ENCODE measurements around the gene COPZ1.
"Not testable (repeated sequence)": the region's sequence is repeated elsewhere in the genome, so short reads cannot be mapped to it uniquely, and the experiment has no call there.

Gene COPZ1

DNA sequence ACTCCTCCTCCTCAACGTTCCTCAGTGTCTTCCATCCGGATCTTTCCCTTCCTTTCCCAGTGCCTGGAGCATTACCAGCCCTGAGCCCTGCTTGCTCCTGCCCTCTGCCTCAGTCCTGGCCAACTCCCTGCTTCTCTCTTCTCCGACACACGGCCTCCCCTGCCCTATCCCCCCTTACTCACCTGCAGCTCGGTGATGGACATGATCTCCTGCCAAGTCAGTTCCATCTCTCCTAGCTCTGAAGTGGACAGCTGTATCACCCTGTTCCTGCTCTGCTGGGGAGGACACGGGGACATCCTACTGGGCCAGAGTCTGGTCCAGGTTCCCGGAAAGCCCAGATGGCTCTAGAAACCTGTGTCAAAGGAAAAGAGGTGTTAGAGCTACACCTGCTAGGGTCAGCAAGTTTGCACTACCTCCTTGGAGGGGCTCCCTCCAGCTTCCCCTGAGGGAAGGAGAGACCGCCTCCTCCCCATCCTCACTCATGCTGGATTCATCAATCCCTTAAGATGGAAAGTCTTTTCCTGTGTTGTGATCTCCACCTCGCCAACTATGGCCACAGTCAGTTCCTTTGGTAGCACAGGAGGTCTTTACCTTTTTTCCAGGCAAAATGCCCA is 29.9 kb upstream of the COPZ1 start:
- no peak for DNase-seq

DNA sequence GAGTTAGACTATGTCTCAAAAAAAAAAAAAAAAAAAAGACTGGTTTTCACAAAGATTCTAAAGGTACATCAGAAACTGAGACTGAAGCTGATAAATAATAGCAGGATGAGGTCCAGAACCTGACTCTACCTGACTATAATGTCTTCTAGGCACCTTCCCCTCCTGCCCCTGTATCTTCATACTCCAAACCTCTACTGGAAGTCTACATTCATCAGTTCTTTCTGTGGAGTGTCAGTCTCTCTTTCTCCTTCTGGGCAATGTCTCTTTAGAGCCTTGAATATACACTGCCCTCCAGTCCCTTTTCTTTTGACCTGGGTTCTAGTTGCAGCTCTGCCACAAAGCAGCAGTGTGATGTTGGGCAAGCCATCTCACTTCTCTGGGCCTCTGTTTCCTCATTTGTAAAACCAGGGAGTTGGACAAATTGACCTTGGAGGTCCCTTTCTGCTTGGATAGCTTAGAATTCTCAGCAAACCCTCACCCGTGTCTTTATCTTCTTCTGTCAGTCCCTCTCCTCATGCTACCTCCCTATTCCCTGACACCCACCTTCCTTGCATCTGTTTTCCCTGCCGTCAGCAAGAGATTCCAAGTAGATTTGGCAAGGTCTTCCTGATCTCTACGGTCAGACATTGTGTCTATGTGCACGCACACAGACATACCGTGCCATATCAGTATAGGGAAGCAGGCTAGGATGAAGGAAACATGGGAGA is 28.4 kb upstream of the COPZ1 start:
- no peak for DNase-seq

DNA sequence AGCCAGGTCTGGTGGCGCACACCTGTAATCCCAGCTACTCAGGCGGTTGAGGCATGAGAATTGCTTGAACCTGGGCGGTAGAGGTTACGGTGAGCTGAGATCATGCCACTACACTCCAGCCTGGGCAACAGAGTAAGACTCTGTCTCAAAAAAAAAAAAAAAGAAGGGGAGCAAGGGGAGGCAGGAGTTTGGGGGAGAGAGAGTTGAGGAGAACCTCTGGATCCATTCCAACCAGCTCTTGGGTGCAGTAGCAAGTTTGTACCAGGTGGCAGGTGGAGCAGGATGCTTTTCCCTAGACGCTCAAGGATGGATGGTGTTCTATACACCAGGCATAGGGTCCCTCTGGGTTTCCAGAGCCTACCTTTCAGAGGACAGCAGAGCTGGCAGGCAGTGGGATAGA is 26.0 kb upstream of the COPZ1 start:
- no peak for DNase-seq

DNA sequence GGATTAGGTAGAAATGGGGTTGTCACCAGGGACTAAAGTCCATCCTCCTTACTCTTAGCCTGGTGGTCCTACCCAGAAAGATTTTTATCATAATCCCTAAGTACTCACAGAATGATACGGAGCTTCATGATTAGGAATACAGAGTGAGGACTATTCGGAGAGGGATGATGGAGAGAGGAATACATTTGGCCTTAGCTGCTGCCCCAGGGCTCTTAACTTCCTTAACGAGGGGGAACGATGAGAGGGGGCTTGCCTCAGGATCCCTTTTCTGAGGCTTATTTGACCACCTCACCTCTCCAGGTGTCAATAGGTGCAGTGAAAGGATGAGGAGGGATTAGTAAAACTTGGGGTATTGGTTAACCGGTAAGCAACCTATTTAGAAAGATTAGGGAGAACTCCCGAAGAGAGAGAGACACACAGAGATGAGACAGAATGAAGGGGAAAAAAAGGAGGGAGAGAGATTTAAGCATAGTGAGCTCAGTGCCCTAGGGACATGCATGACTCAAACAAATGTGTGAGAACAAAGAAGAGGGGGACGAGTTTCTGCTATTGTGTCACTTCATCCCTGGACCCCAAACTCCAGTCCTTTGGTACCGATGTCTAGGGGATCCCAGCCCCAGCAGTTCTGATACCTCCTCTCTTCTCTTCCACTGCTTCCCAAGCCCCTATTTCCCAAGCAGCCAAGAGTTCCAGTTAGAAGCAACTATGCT is 25.3 kb upstream of the COPZ1 start:
- no peak for DNase-seq

DNA sequence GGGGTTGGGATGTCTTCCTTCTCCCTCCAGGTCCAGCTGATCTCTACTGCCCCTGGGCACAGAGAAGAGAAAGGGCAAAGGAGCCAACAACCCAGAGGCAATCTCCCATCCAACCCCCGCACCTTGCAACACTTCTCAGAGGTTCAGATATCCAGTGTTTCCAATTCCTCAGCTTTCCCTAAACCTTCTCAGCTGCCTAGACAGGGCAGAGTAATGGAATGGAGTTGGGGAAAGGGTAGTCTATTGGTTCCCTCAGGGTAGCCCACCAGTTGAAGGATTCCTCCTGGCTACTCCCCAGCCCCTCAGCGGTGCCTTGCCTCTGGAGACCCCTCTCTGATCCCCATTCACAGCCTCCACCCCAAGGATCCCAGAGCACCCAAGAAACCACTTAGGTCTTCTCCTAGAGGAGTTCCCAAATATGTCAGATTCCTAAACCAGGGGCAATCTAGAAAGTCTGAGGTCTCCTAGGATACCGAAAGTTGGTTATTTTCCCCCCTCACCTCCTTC is 24.7 kb upstream of the COPZ1 start:
- DNase-seq: no peak

DNA sequence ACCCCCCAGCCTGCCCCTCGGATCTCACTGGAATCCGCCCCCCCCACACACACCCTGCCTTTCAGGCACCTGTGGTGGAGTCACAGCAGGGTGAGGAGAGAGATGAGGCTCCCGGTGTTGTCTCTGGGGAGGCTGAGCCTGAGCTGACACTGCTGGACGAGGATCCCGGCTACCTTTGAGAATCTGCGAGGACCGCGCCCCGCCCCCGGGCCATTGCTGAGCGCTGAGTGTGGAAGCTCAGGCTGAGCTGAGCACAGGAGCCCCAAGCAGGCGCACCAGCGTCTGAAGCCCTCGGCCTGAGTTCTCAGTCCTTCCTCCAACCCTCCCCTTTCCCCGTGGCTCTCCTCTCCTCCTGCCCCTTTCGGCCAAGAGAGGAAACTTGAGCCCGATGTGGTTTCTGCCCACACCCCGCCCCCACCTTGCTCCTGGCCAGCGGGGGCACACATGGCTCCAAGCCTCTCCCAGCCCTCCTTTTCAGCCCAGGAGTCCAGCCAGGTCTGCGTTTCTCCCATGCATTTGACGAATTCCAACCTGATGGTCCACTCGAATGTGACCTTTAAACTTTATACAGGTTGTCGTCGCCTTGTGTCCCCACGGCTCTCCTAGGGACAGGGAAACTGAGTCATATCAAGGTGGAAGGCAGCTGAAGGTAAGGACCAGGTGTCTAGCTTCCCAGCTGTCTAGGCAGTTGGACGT is 24.1 kb upstream of the COPZ1 start, which contains the start of gene NFE2:
TSS of gene NFE2 (minus strand) at position 284 of the 696 bp plus-strand sequence. CDS start 5,767 bp downstream, outside the sequence.
- DNase-seq: no peak

DNA sequence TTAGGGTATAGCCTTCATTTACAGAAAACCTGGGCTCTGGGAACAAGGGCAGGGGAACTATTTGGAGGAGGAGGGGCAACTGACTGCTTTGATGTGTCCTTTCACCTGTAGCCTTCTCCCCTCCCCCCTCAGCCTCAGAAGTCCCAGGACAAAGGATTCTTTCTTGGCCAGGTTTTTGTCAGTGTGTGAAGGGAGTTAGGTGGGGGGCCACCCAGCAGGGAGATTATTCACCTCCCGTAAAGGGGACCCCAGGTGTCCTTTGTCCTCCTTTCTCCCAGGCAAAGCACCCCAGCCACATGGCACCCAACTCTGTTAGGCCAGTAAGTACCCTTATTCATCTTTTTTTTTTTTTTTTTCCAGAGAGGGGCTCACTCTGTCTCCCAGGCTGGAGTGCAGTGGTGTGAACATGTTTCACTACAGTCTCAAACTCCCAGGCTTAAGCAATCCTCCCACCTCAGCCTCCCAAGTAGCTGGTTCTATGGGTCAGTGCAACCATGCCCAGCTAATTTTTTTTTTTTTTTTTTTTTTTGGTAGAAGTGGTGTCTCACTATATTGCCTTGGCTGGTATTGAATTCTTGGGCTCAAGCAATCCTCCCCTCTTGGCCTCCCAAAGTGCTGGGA is 23.4 kb upstream of the COPZ1 start:
- DNase-seq: no peak

DNA sequence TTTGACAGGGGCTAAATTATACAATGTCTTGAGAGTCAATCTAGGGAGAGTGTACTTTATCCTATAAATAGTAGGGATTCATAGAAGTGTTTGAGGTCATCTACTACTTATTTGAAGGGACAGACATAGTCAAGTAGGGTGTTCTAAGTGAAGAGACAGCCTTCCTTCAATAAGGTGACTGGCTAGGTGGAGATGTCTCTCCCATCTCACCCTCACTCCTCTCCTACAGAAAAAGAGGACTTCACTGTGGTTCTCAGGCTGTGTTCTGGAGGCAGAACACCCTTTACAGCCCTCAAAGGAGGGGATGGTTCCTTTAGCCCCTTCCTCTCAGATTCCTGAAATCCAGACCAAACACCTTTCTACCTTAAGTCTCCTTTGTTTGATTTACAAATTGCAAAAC is 21.3 kb upstream of the COPZ1 start:
- DNase-seq: no peak

DNA sequence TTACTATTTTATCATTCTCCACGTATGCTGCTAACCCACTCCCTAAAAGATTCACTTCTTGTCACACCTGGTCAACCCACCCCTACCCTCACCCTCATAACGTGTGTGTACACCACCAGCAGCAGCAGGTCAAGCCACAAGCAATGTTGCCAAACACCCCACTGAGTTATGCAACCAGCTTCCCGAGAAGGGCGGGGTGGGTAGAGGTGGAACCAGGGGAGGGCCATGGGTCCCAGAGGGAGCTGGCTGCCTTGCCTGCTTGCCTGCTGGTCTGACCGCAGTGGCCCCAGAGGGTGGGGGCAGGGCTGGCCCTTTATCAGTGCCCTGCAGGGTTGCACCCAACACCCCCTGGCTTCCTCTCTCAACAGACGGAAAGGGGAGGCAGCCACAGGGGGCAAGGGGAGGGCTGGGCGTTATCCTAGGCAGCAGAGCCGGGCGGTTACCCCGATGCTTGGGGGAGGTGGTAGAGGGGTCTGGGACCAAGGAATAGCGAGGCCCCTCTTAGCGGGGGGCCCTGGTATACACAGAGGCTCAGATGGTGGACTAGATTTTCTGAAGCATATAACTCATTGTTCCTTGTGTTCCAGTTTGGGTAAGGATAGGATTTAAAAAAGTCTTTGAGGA is 20.6 kb upstream of the COPZ1 start:
- no peak for DNase-seq

DNA sequence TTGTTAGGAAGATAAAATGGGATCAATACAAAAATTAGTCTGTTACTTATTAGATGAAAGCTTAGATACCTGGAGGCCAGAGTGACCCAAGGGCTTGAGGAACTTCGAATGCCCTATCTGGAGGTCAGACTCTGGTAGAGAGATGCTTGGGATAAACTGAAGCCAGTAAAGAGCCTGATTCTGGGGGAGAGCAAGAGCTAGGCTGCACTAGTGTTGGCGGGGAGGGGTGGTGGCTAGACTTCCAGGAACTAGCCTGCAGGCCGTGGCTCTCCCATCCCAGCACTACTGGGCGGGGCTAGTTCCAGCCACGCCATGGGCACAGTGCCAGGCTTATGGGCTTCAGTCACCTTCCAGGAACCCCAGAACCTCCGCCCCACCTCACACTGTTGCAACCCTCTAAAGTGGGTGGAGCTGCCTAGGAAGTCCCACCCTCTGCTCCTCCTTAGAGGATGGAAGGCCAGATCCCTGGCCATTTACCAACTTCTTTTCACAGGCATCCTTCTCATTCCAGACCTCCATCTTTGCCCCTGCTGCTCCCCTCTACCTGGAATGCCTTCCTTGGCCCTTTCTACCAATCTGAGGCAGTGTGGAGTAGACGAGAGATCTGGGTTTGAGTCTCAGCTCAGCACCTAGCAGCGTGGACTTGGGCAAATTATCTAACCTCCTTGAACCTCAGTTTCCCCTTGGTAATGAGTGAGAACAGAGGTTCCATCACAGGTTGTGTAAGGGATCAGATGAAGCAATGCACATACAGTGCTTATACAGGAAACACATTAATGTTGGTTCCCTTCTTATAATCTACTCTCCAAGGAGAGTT is 17.8 kb upstream of the COPZ1 start:
- no peak for DNase-seq

DNA sequence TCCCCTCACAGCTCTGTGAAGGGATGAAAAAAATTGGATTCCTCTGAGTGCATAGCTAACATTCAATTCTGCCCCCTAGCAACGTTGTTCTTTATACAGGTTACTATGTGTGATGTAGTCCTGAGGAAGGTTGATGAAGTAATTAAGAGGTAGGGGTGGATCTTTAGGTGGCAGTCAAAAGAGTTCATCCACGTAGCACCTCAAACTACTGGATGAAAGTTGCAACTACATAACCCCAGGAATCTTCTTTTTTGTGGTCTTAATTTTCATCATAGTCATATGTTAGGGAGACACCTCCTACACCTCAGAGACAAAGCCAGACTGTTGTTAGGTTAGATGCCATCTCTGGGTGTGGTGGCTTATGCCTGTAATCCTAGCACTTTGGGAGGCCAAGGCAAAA is 13.9 kb upstream of the COPZ1 start:
- no peak for DNase-seq

DNA sequence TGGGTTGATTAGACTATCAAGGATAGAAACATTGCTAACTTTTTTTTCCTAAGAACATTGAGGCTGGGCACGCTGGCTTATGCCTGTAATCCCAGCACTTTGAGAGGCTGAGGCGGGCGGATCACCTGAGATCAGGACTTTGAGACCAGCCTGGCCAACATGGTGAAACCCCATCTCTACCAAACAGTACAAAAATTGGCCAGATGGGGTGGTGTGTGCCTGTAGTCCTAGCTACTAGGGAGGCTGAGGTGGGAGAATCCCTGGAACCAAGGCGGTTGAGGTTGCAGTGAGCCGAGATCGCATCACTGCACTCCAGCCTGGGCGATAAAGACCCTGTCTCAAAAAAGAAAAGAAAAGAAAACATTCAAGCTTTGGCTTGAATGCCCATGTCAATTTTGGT is 12.6 kb upstream of the COPZ1 start:
- DNase-seq: not testable (repeated sequence)

DNA sequence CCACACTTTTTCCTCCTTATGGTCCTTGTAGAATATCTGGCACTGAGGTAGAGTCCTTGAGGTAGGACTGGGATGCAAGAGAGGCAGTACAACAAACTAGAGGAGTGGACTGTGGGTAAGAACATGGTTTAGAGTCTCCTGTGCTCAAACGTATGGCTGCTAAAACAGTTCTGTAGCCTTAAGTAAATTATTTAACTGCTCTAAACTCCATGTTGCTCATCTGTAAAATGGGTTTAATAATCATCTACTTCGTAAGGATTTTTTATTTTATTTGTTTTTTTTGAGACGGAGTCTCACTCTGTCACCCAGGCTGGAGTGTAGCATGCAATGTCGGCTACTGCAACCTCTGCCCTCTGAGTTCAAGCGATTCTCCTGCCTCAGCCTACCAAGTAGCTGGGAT is 3.6 kb upstream of the COPZ1 start:
- no peak for DNase-seq

DNA sequence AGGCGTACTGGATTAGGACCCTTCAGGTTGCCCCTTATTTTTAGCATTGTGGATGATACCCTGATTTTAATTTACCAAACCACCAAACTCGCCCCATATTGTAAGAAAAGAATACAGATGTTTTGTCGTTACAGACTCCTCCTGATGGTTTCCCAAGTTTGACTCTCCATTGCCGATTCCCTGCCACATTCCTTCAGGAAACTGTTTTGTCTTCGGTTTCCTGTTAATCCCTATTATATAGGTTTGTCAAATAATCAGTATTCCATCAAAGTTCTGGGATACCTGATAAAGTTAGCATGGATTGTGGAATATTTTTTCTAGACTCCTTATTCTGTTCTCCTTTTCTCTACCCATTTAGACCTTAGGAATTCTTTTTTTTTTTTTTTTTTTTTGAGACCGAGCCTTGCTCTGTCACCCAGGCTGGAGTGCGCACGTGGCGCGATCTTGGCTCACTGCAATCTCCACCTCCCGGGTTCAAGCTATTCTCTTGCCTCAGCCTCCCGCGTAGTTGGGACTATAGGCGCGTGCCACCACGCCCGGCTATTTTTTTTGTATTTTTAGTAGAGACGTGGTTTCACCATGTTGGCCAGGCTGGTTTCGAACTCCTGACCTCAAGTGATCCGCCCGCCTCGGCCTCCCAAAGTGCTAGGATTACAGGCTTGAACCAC is 645 bp downstream of the COPZ1 start:
- DNase-seq: not testable (repeated sequence)

DNA sequence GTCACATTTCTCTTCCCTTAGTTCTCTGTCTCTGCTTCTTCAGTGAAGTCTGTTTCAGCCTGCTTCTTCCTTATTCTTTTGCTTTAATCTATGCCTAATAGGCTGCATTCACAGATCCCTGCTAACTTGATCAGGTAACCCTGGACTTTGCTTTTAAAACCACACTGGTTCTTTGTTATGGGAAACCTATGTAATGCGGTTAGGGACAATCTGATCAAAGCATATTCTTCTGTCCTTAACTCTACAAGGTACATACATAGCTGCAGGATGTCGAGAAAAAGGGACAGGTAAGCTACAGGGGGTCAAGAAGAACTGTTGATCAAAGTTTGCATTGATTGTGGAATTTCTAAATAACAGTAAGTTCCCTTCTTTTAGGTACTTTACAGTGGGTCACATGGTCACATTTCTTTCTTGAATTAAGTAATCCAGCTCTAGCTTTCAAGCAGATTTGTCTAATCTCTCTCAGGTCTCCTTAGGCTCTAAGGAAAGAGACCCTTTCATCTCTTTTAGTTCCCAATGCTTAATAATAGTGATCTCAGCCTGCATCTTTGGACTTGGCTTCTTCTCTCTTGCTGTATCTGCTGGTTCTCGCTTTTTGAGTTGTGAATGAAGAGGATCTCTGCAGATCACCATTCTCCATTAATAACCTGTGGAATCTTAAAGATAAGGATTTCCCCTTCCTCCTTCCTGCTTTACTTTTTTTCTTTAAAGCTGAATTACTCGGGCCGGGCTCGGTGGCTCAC is 3.8 kb downstream of the COPZ1 start:
- no peak for DNase-seq

DNA sequence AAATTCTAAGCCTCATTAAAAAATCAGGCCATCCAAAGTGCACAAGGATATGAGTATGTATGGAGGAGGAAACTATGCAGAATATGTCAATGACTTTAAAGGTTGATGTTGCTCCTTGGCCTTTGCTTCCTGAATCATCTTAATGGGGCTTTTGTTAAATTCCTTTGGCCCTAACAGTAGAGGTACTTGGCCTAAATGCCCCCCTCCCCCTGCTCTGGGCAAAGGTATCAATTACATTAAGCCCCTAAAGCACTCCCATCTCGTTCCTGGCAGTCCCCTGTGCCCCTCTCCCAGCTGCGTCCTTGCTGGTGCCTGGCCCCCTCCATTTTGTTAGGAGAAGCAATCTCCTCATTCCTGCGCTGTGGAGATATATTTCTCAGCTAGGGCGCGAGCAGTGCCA is 4.8 kb downstream of the COPZ1 start:
- DNase-seq: no peak

DNA sequence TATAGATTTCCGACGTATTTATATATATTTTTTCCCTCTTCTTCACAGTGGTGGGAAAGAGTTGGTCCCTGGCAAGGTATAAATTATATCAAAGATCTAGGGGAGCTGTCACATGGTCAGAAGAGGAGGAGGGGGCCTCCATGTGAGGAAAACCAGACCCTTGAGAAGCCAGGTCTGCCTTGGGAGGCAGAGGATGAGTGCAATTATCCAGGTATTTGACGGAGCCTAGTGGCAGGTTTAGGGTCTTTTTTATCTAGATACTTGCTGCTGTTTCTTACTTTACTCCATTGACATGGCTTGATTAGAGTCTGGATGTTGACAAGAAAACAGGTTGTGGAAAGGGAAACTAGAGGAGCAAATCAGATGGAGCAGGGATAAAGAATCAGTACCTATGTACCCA is 5.5 kb downstream of the COPZ1 start:
- DNase-seq: no peak

DNA sequence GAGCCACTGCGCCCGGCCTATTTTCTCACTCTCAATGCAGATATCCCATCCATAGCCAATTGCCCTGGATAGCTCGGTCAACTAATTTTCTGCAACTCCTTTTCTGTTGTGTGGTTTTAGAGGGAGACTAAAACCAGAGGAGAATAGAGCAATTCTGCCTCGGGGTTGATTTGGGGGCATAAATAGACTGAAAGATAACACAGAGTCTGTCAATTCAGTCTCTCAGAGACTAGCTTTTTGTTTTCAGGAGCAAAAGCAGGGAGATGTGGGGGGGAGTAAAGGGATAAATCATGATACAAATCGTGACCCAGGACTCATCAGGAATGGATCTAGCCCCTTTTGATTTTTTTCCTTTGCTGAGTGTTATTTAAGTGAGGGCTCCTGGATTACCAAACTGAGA is 6.5 kb downstream of the COPZ1 start:
- no peak for DNase-seq

DNA sequence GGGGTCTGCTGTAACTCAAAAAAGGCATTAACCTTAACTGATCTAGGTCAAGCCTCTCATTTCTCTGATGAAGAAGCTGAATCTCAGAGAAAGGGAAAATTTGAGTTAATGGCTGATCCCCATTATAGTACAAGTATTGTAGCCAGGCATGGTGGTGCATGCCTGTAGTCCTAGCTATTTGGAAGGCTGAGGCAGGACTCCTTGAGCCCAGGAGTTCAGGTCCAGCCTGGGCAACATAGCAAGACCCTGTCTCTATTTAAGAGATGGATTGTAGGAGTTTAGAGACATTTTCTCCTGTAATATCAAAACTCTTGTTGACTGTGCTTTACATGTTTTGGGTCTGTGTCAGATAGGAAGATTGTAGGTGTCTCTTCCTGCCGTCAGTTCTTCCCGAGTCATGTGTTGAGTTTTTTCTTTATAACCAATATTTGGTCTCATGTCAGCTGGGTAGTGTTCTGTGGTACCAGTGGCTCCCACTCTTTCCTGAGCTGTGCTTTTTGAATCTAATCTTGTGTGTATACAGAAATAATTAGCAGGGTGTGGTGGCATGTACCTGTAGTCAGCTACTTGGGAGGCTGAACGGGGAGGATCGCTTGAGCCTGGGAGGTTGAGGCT is 8.6 kb downstream of the COPZ1 start:
- DNase-seq: no peak

Data from activated CD8-positive, alpha-beta memory T cell treated with anti-CD3 and anti-CD28 coated beads for 24 hours (primary cell).